GM21529 (cell line): Measurements from ENCODE around the gene GPR39.

ENCODE experiments used
- ATAC-seq: cut with Tn5 transposase; IDR thresholded peaks from one replicate; pipeline ENCODE4 v1.9.1; 2021; ENCODE audit not compliant: unreplicated experiment

GPR39 gene

DNA sequence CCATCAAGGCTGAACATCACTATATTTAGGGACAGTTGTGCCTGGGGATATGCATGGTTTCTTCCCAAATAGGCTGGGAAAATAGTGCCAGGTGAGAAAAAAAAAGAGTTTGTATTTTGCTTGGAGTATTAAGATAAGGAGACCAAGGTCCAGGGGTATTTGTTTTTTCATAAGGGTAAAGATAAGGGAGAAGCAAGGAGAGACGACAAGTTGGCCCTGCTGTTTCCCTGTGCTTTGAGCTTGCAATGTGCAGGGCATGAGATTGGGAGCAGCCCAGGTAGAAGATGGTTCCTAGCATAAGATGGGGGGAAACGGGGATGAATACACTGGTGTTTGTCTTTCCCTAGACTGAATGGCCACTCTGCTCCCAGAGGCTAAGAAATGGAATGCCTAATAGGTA lies 8.8 kb upstream of the GPR39 start:
- ATAC-seq: no peak

DNA sequence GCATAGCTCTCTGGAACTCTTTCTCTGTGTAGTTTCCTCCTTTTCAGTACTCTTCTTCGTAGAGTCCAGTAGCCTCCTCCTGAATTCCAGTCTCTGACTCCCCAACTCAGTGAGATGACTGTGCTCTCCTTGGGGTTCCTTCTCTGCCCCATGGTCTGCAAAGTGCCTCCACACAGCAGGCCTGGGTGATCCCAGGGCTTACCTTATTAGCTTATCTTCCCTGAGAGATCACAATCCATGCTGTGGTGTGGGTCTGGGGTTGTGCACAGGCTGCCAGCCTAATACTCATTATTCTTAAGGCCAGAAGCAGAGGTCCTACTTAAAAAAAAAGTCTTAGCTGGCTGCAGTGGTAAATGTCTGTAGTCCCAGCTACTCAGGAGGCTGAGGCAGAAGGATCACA lies 4.6 kb upstream of the GPR39 start:
- no peak for ATAC-seq

DNA sequence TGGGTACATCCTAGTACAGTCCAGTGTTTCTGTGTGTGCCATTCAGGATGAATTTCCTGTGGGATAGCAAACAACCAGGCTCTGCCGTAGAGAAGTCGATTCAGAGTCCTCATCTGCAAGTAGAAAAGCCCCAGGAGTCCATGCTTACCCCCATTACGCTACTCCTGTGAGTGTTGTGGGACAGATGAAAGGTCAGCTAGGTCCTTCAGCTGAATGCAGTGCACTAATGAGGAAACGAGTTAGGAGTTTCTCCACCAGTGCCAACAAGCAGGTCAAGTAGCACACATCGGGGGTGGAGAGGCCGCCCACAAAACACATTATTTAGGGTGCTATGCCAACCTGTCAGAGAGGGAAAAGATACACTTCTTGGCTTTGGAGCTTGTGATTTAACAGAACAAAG lies 2.5 kb upstream of the GPR39 start:
- ATAC-seq: no peak

DNA sequence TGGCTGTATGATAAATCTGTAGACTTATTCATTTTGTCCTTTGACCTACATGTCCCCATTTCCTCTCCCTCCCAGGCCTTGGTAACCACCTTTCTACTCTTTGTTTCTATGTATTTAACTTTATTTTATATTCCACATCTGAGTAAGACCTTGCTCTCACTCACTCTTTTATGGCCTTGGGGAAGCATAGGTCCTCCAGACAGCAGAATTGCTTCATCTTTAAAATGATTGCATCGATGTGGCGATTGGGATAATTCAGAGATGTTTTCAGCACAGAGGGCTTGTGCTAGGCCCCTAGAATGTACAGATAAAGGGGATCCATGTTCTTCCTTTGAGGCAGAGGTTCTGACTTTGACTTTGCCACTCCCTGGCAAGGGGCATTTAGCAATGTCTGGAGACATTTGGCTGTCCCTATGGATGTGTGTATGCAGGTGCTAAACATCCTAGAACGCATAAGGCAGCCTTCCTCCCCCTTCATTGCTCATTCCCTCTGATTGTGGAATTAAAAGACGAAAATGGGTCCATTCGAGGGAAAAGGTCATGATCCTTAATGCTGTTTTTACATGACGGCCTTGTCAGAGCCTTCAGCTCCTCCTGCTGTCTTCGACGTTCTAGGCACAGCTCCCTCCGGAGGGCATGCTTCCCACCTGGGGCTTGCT lies 1.2 kb upstream of the GPR39 start:
- no peak for ATAC-seq

DNA sequence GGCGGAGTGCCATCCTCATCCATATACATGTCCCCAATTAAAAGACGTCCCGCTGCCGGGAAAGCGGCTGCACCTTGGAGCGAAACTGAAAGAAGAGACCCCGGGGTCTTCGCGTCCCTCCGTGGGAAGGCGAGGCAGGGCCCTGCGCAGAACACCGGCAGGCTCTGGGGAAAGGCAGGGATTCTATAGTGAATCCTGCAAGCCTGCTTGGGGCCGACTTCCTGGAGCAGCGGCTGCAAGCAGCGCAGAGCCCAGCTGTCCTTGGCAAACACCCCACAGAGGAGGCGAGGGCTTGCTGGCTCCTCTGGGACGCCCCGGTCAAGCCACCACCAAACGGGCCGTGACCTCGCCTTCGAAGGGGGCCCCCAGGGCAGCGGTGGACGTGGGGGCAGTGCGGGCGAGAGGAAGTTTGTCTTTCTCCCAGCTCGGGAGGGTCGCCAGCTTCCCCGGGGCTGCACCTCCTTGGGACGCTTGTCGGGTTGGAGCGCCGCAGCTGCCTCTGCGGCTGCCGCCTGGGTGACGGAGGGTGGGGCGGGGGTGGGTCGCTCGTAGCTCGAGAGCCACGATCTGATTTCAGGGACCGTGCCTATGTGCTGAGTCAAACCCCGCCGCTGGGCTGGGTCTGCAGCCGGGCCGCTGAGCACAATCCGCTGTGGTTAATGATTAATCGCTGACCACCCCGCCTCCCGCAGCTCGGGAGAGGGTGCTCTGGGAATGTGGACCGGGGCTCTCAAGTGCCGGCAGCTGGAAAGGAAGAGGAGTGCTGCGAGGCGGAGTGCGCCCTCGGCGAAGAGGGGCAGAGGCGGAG lies 486 bp upstream of the GPR39 start:
- ATAC-seq: no peak

DNA sequence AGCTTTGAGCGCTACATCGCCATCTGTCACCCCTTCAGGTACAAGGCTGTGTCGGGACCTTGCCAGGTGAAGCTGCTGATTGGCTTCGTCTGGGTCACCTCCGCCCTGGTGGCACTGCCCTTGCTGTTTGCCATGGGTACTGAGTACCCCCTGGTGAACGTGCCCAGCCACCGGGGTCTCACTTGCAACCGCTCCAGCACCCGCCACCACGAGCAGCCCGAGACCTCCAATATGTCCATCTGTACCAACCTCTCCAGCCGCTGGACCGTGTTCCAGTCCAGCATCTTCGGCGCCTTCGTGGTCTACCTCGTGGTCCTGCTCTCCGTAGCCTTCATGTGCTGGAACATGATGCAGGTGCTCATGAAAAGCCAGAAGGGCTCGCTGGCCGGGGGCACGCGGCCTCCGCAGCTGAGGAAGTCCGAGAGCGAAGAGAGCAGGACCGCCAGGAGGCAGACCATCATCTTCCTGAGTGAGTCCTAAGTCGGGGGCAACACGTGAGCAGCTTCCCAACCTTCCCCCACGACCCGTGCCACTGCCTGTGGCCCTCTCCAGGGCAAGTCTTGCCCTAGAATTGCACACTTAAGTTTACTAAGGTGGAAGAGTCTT lies 928 bp downstream of the GPR39 start:
- ATAC-seq: no peak

DNA sequence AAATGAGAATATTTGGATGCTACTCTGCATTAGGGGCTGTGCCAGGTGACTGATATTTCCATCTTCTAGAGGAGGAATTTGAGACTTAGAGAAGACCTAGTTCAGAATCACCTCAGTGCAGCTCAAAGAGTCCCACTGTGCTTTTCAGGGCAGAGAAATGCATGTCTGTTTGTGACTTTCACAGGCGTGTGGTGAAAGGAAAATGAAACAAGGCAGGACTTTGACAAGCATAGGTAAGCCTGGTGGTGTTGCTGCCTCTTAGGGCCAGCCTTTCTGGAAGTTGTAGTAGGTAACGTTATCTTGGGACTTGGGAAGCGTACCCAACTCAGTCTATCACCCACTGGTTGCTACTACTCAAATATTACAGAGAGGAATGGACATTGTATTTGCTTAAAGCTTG lies 2.6 kb downstream of the GPR39 start:
- no peak for ATAC-seq

DNA sequence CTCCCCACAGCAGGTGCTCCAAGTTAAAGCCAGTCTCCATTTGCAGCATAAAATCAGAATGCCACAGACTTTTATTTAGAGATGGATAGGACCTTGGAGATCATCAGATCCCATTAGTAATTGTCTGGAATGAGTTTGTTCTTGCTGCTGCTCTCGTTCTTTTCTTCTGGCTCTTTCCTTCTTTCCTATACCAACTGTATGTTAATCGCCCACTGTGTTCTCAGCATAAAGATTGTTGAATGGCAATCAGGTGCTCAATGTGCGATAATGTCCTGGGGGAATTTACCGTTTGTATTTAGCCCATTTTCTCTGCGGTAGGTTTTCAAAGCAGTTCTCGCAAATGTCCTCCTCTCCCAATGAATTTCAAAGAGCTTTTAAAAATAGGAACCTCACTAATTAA lies 3.3 kb downstream of the GPR39 start:
- no peak for ATAC-seq

DNA sequence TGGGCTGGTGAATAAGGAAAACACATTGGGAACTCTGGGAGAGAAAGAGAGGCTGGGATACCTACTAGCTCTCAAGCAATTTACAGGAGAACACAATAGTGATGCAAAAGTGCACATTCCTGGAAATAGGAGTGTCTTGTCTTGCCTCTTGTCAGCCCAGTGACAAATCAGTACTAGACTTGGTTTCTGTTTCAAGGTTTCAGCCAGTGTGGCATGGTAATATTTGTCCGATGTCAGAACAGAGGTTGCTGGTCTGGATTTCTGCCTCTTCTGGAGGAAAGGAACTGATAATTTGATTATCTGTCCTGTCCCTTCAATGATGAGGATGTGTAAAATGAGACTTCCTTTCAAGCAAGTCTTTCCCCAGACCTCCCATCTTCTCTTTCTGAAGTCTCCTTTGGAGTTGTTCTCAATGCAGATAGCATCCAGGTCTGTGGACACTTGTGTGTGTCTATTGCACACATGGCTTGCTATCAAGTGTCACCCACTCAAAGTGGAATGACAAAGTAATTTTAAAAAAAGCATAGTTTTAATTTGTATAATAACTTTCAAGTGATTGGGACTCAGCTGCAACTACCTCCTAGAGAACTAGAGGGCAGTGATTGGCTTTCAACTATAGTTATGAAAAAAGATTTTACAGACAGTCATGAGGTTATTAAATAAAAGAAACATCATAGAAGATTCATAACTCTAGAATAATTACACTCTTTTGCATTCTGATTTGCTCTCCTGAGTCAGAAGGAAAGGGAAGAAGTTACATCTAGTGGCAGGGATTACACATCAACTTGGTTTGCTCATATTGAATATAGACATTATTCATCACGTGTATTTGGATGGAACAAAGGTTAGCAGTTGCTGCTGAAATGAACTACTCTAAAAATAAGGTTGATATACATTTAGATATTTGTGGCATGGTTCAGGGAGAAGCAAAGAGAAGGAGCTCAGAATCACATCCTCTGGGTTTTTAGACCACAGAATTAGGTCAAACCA lies 4.5 kb downstream of the GPR39 start:
- ATAC-seq: no peak

DNA sequence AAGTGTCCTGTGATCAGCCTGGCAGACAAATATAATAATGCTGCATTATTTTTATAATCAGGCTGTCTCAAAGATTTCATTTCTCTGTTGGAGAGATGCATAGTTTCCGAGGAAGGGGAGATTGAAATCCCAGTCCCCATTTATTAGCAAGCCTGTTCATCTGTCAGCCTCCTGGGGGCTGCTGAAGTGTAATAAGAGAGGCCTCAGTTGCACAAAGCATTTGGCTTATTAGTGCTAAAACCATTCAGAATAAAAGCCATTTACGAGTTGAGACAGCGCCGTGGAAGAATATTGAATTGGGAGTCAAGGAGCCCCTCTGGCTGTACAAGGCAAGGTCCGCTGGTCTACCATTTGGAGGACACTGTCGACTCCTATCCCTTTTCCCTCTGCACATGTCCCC lies 6.1 kb downstream of the GPR39 start:
- ATAC-seq: no peak

DNA sequence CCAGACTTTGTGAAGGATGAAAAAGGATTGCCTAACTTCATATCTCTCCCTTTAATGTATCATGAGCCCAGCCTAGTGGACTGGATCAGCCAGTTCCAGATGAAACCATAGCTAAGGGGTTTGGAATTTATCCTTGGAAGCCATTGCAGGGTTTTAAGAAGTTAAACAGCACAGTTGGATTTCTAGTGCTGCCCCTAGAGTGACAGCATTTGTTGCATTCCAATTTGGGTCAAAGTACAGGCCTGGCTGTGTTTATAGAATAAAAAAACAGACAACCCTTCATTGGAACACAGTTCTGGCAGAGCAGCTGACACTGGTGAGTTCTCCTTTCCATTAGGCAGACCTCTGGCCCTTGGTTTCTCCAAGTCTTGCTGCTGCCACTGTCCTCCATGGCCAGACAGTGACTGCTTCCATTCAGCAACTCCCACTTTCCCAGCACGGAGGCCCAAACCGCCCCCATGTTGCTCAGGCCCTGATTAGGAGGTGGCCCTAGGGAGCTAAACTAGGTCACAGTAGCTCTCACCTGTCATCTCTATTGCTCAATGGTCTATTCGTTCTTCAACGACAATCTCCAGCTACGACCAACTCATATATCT lies 8.0 kb downstream of the GPR39 start:
- ATAC-seq: no peak

DNA sequence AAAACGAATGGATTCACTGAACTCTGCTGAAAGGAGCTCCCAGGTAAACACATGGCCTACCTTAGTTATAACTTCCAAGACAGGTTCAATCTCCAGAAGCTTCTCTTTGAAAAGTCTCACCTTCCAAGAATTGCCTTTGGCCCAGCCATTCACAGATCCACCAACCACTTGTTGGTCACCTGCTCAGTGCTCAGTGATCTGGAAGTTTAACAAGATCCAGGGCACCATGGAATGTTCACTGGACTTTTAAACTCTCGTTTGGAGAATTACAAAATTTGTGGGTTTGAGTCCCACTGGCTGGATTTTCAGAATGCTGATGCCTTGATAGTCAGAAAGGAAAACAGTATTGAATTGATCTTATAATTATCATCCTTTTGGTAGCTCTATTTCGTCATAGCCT lies 9.4 kb downstream of the GPR39 start:
- no peak for ATAC-seq

DNA sequence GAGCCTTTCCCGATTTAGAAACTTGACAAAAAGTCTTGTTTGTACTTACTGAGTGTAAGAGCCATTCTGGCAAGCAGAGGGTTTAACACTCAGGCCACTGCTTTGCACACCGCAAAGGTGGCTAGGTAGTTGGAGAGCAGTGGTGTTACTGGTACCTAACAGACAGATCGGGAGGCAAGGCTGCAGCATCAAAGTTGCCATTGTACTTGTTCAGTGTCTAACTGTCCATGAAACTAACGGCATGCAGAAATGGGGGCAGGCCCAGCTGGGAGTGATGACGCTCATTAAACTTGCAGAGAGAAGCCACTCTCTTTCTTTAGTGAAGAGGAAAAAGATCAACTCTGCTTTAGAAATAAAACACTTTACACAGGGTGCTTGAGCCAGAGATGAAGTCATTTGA lies 10.1 kb downstream of the GPR39 start:
- no peak for ATAC-seq

DNA sequence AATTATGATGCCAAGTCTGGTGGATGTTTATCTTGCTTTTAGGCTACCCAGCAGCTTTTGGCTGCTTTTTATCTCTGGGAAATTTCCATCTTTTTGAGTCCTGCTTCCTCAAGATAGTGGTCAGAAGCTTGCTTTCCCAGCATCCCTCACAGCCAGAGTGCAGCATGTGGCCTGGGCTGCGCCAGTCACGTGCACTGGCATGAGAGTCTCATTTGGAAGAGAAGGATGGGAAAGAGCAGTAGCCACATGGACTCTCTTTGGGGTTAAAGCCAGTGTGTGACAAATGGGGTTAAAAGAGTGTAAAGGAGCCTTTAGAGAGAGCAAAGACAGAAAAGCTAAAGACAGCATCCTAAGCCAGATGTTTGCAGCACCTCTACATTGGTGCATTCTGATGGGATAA lies 12.7 kb downstream of the GPR39 start:
- no peak for ATAC-seq

DNA sequence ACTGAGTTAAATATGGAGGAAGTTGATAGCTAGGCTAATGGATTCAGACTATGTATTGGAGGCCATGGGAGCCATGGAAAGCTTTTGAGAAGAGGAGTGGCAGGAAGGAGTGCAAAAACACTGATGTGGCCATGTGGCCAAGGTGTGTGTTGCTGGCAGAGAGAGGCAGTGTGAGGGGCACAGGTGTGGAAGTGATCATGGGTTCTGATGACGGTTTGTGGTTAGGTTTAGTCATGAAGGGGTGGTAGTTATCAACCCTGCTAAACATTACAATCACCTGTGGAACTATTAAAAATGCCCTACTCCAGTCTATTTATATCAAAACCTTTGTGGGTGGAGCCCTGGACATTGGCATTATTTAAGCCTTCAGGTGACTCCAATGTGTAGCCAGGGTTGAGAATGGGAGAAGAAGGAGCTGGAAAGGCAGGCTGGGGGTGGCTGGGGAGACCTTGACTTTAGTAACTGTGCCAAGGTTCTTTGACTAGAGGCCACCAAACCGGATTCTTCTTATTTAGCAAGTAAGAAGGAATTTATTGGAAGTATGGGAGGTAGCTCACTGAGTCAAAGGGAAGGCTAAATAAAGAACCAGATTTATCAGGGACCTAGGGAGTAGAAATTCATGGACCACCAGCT lies 13.5 kb downstream of the GPR39 start:
- ATAC-seq: no peak

DNA sequence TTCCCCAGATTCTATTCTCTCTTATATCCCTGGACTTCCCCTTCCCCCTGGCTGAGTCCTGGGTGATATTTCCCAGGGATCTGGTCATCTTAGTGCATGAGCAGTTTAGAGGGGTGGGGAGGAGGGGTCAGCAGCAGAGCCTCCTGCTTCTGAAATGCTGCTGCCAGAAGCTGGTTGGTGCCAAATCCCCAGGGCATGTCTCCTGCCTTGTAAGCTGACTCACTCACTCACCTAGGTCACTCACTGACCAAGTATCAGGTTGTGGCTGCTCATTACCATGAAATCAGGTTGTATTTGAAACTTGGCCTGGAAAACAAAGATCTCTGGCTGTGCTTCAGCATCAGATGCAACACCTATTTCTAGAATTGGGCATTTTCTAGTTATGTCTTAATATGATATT lies 14.3 kb downstream of the GPR39 start:
- no peak for ATAC-seq

DNA sequence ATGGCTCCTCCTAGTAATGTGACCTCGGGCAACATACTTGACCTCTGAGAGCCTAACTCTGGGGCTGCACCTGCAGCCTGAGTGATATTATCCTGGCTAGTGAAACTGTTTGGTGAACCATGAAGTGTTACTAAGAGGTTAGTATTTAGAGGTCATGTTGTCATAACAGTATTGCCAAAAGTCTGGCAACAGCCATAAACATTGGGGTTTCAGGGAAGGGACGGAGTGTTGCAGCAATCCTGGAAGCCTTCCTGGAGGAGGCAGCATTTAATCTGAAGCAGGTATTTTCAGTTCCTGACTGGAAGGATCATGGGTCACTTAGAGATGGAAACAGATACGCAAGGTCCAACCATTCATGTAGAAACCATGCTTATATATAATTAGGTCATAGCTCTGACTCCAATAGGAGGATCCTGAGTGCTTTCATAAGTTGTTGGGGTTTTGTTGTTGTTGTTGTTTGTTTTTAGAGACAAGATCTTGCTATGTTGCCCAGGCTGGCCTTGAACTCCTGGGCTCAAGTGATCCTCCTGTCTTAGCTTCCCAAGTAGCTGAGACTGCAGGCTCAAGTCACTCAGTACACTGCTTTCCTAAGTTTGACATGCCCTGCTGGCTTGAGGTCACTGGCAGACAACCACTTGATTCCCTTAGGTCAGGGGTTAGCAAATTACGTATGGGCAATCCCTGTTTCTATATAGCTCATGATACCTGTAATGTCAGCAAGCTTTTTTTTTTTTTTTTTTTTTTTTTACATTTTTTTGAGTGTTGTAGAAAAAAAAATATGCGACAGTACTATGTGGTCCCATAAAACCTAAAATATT lies 21.5 kb downstream of the GPR39 start:
- no peak for ATAC-seq

DNA sequence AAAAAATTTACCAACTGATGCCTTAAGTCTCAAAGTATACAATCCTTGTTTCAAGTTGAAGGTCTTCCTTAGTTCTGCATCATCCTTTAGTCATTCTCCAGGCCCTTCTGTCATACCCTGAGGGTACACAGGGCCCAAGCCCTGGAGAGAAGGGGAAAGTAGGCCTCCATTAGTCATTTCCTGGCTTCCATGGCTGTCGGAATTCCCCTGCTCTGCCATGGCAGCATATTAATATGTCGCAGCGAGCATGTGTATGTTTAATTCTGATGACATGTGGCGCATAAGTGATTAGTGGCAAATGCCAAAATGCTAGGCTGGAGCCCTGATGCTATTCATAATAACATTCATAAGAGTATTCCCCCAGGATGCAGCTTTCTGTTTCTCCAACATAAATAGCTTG lies 22.1 kb downstream of the GPR39 start:
- ATAC-seq: no peak

DNA sequence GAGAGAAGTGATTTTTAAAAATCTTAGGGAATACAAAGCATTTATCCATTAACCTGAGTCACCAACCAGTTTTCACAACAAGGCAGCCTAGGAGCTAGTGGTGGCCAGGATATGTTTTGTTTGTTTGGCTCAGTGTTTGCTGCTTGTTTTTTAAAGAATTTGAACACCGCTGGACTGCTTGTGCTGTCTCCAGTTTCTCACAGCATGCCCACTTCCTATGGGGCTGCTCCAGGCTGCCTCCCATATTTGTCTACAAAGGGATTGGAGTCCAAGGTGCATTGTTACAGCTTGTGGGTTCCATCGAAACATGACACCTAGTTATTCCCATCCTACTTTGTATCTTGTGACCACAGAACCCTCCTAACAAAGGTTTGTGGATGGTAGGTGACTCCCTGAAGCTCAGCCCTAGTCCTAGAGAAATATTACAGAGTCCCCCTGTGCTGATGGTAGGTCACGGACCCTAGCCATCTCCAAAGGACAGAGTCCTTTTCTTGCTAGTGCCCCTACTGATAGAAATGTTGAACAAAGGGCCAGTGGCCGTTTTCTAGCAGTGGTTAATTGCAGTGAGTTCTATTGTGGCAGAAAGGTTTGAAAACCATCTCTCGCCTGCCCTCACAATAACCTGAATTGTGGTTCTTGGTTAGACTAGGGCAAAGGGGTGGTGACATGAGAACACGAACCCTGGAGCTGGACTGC lies 23.2 kb downstream of the GPR39 start:
- ATAC-seq: no peak
